NOMO-1 treated with DMSO at 0.1 percent for 48 hours (cell line): ENCODE results near the gene PAXIP1.

Experiments used
- DNase-seq: peaks from one replicate; lab custom pipeline; 2025; ENCODE audit not compliant: unreplicated experiment; lab: John Stamatoyannopoulos, UW

Gene PAXIP1

DNA sequence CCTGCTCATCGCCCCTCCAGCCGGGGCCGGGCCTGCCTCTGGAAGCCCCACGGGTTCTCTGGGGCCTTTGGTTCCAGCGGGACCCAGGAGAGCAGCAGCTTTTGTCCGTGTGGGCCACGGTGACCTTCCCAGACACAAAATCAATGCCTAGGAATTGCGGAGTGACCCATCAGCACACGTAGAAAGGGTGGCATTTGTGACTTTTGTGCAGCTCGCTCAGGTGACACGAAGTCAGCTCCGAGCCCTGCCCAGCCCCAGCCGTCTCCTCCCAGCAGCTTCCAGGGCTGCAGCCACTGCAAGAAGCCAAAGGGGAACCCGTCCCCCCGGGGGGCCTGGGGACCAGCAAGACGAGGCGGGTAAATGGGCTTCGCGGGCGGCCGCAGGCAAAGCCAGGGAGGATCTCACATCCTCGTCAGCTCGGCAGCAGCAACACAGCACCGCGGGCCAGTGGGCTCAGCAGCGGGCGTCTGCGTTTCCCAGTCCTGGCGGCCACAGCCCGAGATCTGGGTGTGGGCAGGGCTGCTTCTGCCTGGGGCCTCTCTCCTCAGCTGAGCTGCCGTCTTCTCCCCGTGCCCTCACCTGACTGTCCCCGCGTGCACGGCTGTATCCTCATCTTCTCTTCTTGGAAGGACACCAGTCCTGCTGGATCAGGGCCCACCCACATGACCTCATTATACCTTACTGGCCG is 88.5 kb downstream of the PAXIP1 start:
- no peak for DNase-seq

DNA sequence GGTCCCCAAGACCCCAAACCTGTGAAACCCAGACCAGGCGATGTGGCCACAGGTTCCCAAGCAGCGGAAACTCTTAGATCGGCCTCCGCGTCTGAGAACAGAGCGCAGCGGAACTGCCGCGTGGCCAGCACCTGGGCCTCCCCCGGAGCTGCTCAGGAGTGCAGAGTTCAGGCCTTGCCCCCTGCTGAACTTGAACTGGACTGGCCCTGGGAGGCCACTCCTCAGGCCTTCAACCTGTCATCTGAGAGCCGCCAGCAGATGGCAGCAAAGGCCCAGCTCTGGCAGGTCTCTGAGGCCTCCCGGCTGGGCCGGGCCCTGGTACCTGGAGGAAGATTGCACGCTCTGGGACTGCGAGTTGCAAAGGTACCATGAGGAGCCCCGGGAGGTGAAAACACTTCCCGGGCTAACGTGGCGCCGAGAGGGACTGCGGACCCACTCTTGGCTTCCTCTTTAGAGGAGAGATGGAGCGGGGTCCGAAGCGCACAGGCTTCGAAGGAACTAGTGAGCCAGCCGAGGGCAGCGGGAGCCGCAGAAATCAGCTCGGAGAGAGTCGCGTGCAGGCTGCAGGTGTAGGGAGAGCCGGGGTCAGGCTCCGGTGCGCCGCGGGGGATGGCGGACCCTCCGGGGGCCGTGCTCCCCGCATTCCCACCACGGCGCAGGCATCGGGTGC is 89.2 kb downstream of the PAXIP1 start:
- peak; percentile 17 for DNase-seq

DNA sequence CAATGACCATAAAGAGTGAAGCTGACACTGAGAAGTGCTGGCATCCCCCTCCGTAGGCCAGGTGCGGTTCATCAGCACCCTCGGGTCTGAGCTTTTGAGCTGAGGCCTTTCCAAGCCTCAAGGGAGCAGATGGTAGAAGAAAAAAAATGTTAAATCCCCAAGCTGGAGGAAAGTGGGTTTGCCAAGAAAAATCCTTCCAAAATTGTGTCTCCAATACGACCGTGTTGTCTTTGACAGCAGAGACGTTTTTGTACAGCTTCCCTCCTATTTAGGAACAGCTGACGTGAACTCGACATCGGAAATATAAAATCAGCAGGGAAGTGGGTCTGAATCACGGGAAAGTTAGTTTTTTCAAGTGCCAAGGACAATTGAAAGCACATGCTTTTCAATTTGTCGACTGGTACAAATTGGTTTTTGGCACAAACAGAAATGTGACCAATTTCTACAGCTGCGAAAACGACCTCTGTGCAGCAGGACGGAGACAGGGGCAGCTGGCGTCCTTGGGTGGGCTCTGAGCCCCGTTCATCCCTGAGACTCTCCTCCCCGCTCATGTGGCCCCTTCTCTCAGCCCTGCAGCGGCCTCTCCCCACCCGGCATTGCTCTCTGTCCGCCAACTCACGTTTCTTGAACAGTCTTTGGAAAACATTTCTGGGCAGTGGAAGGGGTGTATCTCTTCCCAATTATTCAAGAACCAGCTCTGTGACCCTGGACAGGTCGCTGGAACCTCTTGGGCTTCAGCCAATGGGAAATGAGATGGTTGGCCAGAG is 89.9 kb downstream of the PAXIP1 start:
- no peak for DNase-seq

DNA sequence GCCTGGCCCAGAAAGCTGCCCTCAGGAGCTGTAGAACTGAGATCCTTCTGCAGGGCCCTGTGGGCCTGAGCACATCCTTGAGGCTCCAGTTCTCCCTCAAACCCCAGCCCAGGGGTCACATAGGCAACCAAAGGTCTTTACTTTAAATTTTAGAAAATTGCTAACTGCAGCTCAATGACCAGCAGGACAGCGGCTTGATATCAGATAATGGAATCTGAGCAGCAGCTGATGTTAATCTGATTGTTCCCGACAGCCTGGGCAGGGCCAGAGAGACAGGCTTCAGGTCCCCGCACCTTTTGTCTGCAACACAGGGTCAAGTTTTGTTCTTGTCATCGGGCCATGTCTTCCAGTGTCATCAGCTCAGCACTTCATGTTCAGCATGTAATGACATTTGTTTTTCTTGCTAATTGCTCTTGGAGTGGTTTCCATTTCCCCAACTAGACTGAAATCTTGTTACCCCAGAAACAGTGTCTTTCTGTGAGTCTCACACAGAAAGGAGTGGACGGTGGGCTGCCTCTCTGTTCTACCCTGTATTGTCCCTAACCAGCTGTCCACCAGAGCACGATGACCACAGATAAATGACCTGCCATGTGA is 91.0 kb downstream of the PAXIP1 start:
- no peak for DNase-seq

DNA sequence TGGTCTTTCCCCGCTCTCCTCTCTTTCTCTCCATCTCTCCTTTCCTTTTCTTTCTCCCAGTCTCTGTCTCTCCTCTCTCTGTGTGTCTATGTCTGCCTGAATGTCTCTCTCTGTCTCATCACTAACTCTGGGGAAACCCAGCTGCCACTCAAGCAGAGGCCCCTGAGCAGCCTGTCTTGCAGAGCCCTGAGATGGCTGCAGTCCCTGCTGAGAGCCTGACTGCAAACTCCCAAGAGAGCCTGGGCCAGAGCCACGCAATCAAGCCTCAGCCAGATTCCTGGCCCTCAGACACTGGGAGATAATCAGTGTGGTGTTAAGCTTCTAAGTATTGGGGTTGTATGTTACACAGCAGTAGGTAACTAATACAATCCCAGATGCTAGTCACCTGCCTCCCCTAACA is 91.5 kb downstream of the PAXIP1 start:
- DNase-seq: no peak

DNA sequence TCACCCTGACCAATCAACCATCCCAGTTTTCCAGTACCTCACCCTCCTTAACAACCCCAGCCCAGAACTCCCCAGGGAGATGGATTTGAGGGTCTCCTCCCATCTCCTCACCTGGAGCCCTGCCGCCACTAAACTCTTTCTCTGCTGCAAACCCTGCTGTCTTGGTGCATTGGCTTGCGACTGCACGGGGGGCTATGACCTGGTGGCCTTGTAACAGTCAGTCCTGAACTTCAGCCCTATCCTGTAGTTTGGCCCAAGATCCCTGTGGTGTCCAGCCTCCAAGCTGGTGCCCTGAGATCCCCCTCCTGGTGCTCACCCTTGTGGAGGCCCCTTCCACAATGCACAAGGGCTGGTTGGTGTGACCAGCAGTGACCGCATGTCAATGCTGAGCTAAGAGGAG is 91.9 kb downstream of the PAXIP1 start:
- DNase-seq: no peak

DNA sequence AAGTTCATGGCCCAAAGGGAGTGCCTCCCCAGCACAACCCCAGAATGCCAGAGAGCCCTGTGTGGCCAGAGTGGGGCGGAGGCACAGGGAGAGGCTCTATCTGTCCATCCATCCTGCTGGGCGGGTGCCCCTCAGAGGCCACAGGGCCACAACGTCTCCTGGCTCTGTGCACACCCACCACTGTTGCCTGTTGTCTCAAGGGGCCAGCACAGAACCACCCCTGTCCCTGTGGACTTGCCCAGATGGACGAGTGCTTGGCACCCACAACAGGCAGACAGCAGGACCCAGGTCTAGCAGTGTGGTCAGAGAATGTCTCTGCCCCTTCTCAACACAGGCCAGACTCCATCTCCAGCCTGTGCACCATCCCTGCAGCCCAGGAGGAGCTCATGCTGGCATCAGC is 92.8 kb downstream of the PAXIP1 start:
- DNase-seq: no peak

DNA sequence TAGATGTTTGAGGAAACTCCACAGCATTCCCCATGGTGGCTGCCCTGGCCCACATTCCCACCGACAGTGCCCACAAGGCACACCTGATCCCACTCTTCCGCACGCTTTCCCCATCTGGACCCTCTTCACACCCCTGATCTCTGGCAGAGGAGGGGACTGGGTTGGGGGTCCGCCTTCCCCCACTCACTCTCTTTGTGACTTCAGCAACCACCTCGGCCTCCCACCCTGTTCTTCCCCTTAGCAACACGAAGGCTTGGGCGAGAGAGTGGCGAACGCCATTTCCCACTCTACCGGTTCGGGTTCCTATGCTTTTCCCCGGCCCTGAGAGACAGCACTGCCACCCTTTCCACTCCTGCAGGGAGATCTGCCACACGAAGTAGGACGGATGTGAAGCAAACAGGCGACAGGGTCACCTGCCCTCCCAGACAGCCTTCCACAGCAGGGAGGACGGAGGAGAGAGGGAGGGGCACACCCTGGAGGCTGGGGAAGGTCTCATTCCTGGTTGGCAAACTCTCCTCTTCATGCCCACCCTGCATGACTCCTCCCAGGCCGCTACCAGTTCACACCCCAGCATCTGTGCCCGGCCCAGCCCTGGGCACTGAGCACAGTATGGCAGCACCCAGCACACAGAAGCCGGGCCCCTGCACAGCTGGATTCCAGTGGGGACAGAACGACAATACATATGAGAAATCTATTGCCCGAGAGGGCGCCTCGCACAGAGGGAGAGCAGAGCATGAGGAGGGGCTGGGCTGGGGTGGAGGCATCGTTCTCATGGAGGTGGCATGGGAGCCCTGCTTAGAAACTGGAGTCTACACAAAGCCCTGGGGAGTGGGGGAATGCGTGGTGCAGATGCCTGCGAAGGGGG is 93.5 kb downstream of the PAXIP1 start:
- DNase-seq: no peak

DNA sequence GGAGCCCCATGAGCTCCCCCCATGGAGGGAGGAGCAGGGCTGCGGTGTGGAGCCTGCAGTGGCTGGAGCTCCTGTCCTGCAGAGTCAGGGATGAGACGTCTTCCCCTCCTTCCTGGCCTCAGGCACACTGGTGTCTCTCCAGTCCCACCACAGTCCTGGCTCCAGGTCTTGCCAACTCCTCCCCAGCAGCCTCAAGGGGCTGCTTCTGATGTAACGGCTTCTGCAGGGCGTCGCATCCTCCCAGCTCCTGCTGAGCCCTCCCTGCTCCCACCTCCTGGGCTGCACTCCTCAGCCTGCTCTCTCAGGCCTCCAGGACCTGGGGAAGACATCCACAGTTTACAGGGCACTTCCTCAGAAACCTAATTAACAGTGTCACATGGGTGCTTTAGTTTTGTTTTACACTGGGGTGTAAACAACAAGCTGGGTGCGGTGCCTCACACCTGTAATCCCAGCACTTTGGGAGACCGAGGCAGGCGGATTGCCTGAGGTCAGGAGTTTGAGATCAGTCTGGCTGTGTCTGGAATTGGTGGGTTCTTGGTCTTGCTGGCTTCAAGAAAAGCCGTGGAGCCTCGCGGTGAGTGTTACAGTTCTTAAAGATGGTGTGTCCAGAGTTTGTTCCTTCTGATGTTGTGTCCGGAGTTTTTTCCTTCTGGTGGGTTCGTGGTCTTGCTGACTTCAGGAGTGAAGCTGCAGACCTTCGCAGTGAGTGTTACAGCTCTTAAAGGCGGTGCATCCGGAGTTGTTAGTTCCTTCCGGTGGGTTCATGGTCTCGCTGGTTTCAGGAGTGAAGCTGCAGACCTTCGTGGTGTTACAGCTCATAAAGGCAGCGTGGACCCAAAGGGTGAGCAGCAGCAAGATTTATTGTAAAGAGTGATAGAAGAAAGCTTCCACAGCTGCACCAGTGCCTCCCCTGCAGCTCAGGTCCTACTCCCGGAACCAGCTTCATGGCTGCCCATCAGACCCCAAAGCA is 95.0 kb downstream of the PAXIP1 start:
- DNase-seq: no peak

DNA sequence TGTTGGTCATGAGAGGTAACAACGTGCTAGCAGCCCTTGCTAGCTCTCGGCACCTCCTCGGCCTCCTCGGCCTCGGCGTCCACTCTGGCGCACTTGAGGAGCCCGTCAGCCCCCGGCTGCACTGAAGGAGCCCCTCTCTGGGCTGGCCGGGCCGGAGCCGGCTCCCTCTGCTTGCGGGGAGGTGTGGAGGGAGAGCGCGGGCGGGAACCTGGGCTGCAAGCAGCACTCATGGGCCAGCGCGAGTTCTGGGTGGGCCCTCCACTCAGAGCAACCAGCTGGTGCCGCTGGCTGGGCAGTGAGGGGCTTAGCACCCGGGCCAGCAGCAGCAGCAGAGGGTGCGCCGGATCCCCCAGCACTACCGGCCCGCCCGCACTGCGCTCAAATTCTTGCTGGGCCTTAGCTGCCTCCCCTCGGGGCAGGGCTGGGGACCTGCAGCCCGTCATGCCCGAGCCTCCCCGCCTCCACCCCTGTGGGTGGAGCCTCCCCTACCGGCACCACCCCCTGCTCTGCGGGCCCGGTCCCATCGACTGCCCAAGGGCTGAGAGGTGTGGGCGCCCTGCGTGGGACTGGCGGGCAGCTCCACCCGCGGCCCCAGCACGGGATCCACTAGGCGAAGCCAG is 96.1 kb downstream of the PAXIP1 start:
- DNase-seq: no peak

DNA sequence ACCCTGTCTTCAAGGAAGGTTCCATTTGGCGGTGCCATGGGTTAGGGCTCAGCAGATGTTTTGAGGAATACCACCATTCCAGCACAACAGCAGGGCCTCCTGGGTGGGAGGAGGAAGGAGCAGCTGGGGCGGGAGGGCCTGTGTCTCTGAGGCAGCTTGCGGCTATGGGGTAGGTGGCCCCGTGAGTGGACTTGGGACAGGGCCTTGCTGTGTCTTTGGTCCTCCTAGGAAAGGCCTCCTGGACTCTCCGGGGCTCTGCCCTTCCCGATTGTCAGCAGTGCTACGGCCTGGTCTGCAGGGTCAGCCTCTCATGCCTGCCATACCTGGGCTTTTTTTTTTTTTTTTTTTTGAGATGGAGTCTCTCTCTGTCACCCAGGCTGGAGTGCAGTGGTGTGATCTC is 96.7 kb downstream of the PAXIP1 start:
- DNase-seq: no peak

DNA sequence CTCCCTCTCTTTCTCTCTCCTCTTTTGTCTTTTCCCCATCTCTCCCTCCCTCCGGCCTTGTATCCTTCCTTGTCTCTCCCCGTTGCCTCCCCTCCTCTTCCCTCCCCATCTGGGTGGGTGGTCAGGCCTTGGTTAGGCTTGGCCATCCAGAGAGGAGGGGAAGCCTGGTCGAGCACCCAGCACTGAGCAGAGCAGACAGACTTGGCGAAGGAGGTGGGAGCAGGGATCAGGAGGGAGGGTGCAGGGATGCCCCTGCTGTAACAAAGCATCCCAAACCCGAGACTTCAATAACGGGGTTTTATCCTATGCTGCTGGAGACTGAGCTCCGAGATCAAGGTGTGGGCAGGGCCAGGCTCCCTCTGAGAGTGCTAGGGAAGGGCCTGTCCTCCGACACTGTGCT is 97.3 kb downstream of the PAXIP1 start:
- DNase-seq: no peak

DNA sequence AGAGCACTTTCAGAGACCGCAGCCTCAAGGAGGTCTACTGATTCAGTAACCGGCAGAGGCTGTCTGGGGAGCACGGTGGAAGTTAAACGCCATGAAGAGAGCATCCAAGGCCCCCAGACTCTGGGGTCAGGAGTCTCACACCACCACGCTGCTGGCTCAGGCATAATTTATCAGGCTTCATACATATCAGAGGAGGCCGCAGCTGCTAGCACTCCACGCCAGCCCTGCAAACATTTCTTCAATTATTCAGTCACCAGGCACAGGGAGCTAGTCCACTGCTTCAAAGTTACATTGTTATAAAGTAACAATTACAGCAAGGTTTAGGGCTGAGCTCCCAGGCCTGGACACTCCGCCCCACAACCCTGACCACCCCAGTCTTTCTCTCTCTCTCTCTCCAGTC is 97.8 kb downstream of the PAXIP1 start:
- DNase-seq: no peak

DNA sequence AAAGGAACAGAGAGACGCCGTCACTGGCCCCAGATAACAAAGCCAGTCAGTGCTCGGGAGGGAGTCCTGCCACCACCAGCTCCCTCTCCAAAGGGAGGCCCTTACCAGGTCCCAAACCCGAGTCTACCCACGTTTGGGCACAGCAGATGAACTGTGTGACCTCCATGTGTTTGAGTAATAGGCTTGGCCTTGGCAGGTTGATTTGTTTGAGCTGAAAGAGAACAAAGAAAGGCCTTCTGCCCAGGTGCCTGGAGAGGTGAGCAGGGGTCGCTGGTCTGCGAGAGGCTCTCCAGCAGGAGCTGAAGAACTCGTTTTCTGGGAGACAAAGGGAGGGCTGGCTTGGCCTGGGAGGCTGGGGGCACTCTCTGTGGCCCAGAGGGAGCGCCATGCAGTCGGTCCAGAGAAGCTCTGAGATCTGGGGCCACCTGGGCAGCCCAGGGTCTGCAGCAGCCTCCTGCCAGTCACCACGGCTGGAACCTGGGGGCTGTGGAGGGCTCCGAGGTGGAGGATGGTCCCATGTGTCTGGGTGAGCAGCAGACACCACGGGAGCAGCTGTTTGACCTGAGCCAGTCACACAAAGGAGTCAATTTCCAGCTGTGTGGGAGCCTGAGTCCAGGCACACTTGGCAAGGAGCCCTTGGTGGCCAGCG is 99.7 kb downstream of the PAXIP1 start:
- DNase-seq: no peak

DNA sequence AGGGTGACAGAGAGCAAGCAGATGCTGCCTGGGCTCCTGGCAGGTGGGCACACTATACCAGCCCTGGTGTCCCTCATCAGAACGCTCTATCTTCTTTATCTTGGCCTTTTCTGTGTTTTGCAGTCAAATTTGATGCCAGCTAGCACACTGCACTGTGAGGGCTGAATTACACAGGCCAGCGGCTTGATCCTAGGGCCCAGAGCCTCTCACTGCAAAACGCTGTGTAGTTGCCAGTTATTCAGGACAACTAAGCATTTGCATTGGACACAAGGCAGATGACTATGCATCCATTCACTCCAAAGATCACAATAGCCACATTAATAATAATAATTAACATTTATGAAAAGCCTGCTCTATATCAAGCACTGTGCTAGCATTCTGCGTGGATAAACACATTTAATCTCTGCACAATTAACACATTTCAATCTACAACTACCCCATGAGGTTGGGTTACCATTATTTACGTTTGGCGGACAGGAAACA is 100.3 kb downstream of the PAXIP1 start:
- DNase-seq: no peak

DNA sequence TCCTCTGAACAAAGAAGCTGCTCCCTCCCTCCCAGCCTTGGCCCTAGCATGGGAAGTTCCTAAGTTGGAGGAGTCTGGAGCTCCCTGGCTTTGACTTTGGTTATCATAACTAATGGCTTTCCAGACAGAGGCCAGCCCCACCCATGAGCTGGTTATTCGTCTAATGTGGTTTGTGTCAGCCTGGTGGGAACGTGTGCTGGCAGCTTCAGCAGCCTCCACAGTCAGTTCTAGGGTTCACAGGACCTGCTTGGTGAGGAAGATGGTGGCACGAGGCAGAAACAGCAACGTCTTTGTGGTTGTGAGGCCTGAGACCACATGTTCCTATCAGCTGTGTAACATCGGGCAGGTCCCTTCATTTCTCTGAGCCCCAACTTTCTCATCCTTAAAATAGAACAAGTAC is 103.1 kb downstream of the PAXIP1 start:
- no peak for DNase-seq

DNA sequence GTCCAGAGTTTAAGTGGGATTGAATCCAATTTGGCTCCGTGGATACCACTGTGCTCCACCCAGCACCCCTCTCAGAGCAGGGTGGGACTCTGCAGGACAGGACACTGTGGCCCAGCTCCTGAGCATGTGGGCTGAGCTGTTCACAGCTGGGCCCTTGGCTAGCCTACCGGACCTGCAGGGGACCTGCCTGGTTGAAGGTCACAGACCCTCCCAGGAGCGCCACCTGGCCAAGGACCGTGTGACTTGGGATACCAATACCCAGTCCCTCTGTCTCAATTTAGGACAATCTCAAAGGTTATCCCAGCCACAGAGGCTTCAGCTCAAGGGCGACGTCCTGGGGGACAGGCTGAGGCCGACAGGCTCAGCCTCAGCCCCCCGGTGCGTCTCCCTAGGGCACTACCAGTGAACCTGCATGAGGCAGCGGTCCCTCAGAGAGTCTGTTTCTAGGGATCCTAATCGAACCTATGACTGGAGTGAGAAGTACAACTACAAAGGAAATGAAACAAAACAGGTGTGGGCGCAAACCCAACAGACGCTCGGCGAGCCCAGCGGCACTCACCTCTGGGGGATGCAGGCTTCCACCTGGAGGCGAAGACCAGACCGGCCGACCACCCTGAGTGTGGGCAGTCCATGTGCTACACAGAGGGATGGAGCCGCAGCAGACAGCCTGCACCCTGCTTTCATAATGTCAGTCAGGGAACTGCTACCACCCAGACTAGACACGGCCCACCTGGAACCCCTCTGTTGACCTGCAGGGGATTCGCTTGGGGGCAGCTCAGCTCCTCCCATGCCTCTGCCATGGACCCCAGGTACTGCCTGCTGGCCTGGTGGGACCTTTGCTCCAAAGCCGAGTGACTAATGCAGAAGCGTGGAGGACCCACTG is 103.7 kb downstream of the PAXIP1 start:
- no peak for DNase-seq

DNA sequence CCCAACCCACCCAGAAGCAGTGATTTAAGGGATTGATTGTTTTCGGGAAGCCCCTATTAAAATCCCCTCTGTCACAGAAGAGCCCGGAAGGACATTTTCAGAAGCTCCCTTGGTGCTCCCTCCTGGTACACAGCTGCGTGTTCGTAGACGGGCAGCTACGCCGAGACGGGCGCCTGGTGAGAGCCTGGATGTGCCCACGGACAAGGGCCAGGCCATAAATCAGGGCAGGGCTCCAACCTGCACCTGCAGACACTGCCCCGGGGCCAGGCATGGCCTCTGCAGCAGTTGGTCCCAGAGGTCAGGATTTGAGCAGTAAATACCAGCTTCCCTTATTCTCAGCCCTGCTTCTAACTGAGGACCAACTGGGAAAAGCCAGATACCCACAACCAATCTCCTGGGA is 106.8 kb downstream of the PAXIP1 start:
- no peak for DNase-seq
